IPS-18a (cell line): ENCODE results near the gene KCNK13.
A peak's percentile ranks its signal among the peaks of the same experiment; 100 is the strongest.
"Not testable (repeated sequence)": the region's sequence is repeated elsewhere in the genome, so short reads cannot be mapped to it uniquely, and the experiment has no call there.

Source experiments
- H3K27ac ChIP-seq: one replicate; pipeline ENCODE4 v1.5.1; 2013; ENCODE audit warnings: low read length
- H3K27me3 ChIP-seq: one replicate; pipeline ENCODE4 v1.6.1; 2013; ENCODE audit warnings: mild to moderate bottlenecking, low read length; ENCODE audit not compliant: control insufficient read depth, insufficient read depth
- H3K36me3 ChIP-seq: one replicate; pipeline ENCODE4 v1.6.1; 2013; ENCODE audit warnings: low read depth, low read length; ENCODE audit not compliant: control insufficient read depth
- H3K4me1 ChIP-seq: one replicate; pipeline ENCODE4 v1.6.1; 2013; ENCODE audit warnings: low read depth, low read length; ENCODE audit not compliant: control insufficient read depth
- H3K4me3 ChIP-seq: one replicate; pipeline ENCODE4 v1.5.1; 2013; ENCODE audit warnings: low read length
- H3K9ac ChIP-seq: one replicate; pipeline ENCODE4 v1.6.1; 2013; ENCODE audit warnings: mild to moderate bottlenecking, low read length, moderate library complexity
- H3K9me3 ChIP-seq: one replicate; pipeline ENCODE4 v1.6.1; 2013; ENCODE audit warnings: low read depth, low read length; ENCODE audit not compliant: control insufficient read depth

Gene KCNK13

GRCh38 chr14:90062822-90063539, 1.2 kb downstream of the KCNK13 start:
- no peak overlapping the region for H3K27ac ChIP-seq
- no peaks in the 10 kb centered on the region for H3K9me3 ChIP-seq
- peaks cover 77% of the 10 kb centered on the region for H3K27me3 ChIP-seq
- H3K9ac ChIP-seq: no peak overlapping the region
- H3K4me1 ChIP-seq: peaks cover 5% of the 10 kb centered on the region
- H3K36me3 ChIP-seq: no peaks in the 10 kb centered on the region
- H3K4me3 ChIP-seq: peak overlapping the region; percentile 50

GRCh38 chr14:90072350-90072749, 10.6 kb downstream of the KCNK13 start:
- Histone ChIP-seq H3K27ac (no peak overlapping the region), H3K27me3 (peaks cover 10% of the 10 kb centered on the region), H3K4me1 (no peaks in the 10 kb centered on the region), H3K36me3 (no peaks in the 10 kb centered on the region), H3K4me3 (no peak overlapping the region), H3K9ac (no peak overlapping the region), H3K9me3 (no peaks in the 10 kb centered on the region)

GRCh38 chr14:90079576-90079975, 17.8 kb downstream of the KCNK13 start:
- no peaks in the 10 kb centered on the region for H3K4me1 ChIP-seq
- H3K4me3 ChIP-seq: no peak overlapping the region
- no peaks in the 10 kb centered on the region for H3K27me3 ChIP-seq
- H3K36me3 ChIP-seq: no peaks in the 10 kb centered on the region
- no peak overlapping the region for H3K27ac ChIP-seq
- no peaks in the 10 kb centered on the region for H3K9me3 ChIP-seq
- H3K9ac ChIP-seq: no peak overlapping the region

- peaks cover 2% of the 10 kb centered on the region for H3K4me1 ChIP-seq
- no peaks in the 10 kb centered on the region for H3K9me3 ChIP-seq
- no peak overlapping the region for H3K9ac ChIP-seq
These were observed 25.6 kb downstream of the KCNK13 start for GRCh38 chr14:90087433-90087832.

GRCh38 chr14:90088176-90088575, 26.4 kb downstream of the KCNK13 start:
- Histone ChIP-seq H3K9me3 (no peaks in the 10 kb centered on the region), H3K9ac (no peak overlapping the region), H3K36me3 (no peaks in the 10 kb centered on the region), H3K27me3 (no peaks in the 10 kb centered on the region), H3K4me3 (no peak overlapping the region), H3K27ac (no peak overlapping the region), H3K4me1 (peaks cover 2% of the 10 kb centered on the region)

More at GRCh38 chr14:90087433-90087832, 25.6 kb downstream of the KCNK13 start:
- no peaks in the 10 kb centered on the region for H3K36me3 ChIP-seq
- H3K4me3 ChIP-seq: no peak overlapping the region
- H3K27me3 ChIP-seq: no peaks in the 10 kb centered on the region
- no peak overlapping the region for H3K27ac ChIP-seq

GRCh38 chr14:90089486-90089885, 27.7 kb downstream of the KCNK13 start:
- H3K9me3 ChIP-seq, H3K4me3 ChIP-seq, H3K9ac ChIP-seq, H3K27ac ChIP-seq, H3K36me3 ChIP-seq, H3K27me3 ChIP-seq, H3K4me1 ChIP-seq: not testable (repeated sequence)

GRCh38 chr14:90091393-90091792, 29.6 kb downstream of the KCNK13 start:
- Histone ChIP-seq H3K4me3 (no peak overlapping the region), H3K4me1 (peaks cover 2% of the 10 kb centered on the region), H3K36me3 (no peaks in the 10 kb centered on the region), H3K27ac (no peak overlapping the region), H3K9ac (no peak overlapping the region), H3K27me3 (no peaks in the 10 kb centered on the region), H3K9me3 (no peaks in the 10 kb centered on the region)

- Histone ChIP-seq H3K4me1 (peaks cover 2% of the 10 kb centered on the region), H3K4me3 (no peak overlapping the region), H3K27ac (no peak overlapping the region), H3K9ac (no peak overlapping the region), H3K27me3 (no peaks in the 10 kb centered on the region), H3K36me3 (no peaks in the 10 kb centered on the region), H3K9me3 (no peaks in the 10 kb centered on the region)
These were observed 32.3 kb downstream of the KCNK13 start for GRCh38 chr14:90093942-90094595.

- Histone ChIP-seq H3K27ac (no peak overlapping the region), H3K4me1 (no peaks in the 10 kb centered on the region), H3K27me3 (no peaks in the 10 kb centered on the region), H3K9ac (no peak overlapping the region), H3K9me3 (no peaks in the 10 kb centered on the region), H3K36me3 (no peaks in the 10 kb centered on the region), H3K4me3 (no peak overlapping the region)
These were observed 33.3 kb downstream of the KCNK13 start for GRCh38 chr14:90095096-90095495.

- Histone ChIP-seq H3K36me3 (no peaks in the 10 kb centered on the region), H3K27ac (no peak overlapping the region), H3K9me3 (no peaks in the 10 kb centered on the region)
These were observed 34.8 kb downstream of the KCNK13 start for GRCh38 chr14:90096566-90096965.

GRCh38 chr14:90103808-90104207, 42.0 kb downstream of the KCNK13 start:
- Histone ChIP-seq H3K36me3 (no peaks in the 10 kb centered on the region), H3K4me1 (no peaks in the 10 kb centered on the region), H3K4me3 (no peak overlapping the region), H3K27me3 (no peaks in the 10 kb centered on the region), H3K9ac (no peak overlapping the region), H3K9me3 (no peaks in the 10 kb centered on the region), H3K27ac (no peak overlapping the region)

More at GRCh38 chr14:90096566-90096965, 34.8 kb downstream of the KCNK13 start:
- no peak overlapping the region for H3K4me3 ChIP-seq
- H3K4me1 ChIP-seq: no peaks in the 10 kb centered on the region
- no peaks in the 10 kb centered on the region for H3K27me3 ChIP-seq
- H3K9ac ChIP-seq: no peak overlapping the region

- H3K9ac ChIP-seq: no peak overlapping the region
- H3K27me3 ChIP-seq: no peaks in the 10 kb centered on the region
- no peaks in the 10 kb centered on the region for H3K4me1 ChIP-seq
- H3K9me3 ChIP-seq: no peaks in the 10 kb centered on the region
- H3K4me3 ChIP-seq: no peak overlapping the region
- H3K36me3 ChIP-seq: no peaks in the 10 kb centered on the region
- H3K27ac ChIP-seq: no peak overlapping the region
These were observed 44.0 kb downstream of the KCNK13 start for GRCh38 chr14:90105756-90106155.
